Measurements from ENCODE around the gene CNNM2.
"Not testable (repeated sequence)": the region's sequence is repeated elsewhere in the genome, so short reads cannot be mapped to it uniquely, and the experiment has no call there.

Gene CNNM2

DNA sequence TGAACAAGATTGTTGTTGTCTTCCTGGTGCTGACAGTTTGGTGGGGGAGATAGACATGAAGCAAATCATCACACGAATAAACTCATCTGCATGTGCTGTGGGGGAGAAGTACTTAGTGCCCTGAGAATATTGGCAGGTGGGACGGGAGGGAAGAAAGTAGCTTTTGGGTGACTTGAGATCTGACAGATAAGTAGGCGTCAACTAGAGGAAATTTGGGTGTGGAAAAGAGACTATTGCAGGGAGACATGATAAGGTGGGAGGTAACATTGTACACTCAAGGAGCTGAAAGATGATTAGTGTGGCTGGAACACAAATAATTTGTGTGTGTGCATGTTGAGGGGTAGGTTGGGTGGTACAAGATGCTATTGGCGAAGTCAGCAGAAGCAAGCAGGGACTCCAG lies 30.1 kb downstream of the CNNM2 start:
- Histone ChIP-seq H3K9ac (ENCODE audit: low read length) (no peak overlapping the region), H3K4me3 (ENCODE audit: low read depth, low read length) (no peak overlapping the region), H3K36me3 (ENCODE audit: control insufficient read depth, insufficient read depth, low read length) (no peaks in the 10 kb centered on the region), H3K9me3 (ENCODE audit: control insufficient read depth, insufficient read depth, low read depth, low read length) (no peaks in the 10 kb centered on the region), H3K27me3 (ENCODE audit: control insufficient read depth, insufficient read depth, low read length) (no peaks in the 10 kb centered on the region), H3K4me1 (ENCODE audit: control insufficient read depth, insufficient read depth, low read length) (peaks cover 11% of the 10 kb centered on the region), H3K27ac (ENCODE audit: low read depth, low read length) (no peak overlapping the region)

DNA sequence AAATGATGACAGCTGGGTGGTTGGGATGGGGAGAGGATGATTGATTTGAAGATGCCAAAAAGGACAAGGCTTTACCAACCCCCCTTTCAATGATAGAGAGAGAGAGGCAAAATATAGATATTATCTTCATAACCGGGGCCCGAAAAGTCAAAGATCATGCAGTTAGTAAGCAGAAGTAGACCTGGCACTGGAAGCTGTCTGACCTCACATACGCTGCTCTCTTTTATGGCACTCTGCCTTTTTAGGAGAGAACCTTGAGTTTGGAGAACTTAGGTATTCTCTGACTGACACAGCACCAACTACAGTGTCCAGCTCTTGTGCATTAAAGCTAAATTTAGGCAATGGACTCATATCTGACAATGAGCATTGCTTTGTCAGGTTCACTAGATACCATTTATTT lies 30.7 kb downstream of the CNNM2 start:
- Histone ChIP-seq H3K9ac (ENCODE audit: low read length) (no peak overlapping the region), H3K36me3 (ENCODE audit: control insufficient read depth, insufficient read depth, low read length) (no peaks in the 10 kb centered on the region), H3K27me3 (ENCODE audit: control insufficient read depth, insufficient read depth, low read length) (no peaks in the 10 kb centered on the region), H3K27ac (ENCODE audit: low read depth, low read length) (no peak overlapping the region), H3K9me3 (ENCODE audit: control insufficient read depth, insufficient read depth, low read depth, low read length) (no peaks in the 10 kb centered on the region), H3K4me1 (ENCODE audit: control insufficient read depth, insufficient read depth, low read length) (peaks cover 11% of the 10 kb centered on the region), H3K4me3 (ENCODE audit: low read depth, low read length) (no peak overlapping the region)

DNA sequence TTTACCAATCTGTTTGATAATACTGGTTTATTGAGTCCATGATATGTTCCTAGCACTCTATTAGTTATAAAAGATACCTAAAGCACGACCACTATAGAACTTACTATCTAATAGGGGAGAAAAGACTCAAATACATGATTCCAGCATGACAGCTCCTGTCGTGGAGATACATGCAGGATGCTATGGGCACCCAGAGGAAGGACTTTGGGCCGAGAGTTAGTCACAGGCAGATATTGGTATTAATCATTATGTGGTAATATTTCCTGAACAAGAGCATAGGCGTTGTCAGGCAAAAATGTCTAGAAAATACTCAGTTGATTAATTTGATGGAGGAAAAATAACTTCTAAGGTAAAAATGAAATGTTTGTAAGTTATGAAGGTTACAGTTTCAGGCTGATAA lies 31.8 kb downstream of the CNNM2 start:
- H3K36me3 ChIP-seq (ENCODE audit: control insufficient read depth, insufficient read depth, low read length) = no peaks in the 10 kb centered on the region
- H3K27ac ChIP-seq (ENCODE audit: low read depth, low read length) = no peak overlapping the region
- H3K27me3 ChIP-seq (ENCODE audit: control insufficient read depth, insufficient read depth, low read length) = no peaks in the 10 kb centered on the region
- no peaks in the 10 kb centered on the region for H3K9me3 ChIP-seq (ENCODE audit: control insufficient read depth, insufficient read depth, low read depth, low read length)
- no peak overlapping the region for H3K9ac ChIP-seq (ENCODE audit: low read length)
- H3K4me3 ChIP-seq (ENCODE audit: low read depth, low read length) = no peak overlapping the region
- peaks cover 11% of the 10 kb centered on the region for H3K4me1 ChIP-seq (ENCODE audit: control insufficient read depth, insufficient read depth, low read length)

DNA sequence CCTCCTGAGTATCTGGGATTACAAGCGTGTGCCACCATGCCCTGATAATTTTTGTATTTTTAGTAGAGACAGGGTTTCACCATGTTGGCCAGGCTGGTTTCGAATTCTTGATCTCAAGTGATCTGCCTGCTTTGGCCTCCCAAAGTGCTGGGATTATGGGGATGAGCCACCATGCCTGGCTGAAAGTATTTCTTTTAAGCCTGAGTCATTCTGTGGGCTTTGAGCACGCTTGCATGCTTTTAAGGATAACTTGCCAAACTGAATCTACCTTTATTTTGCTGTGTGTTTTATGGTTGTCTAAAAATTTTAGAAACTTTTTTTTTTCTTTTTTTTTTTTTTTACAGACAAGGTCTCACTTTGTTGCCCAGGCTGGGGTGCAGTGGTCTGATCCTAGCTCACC lies 33.2 kb downstream of the CNNM2 start:
- H3K9me3 ChIP-seq (ENCODE audit: control insufficient read depth, insufficient read depth, low read depth, low read length) = no peaks in the 10 kb centered on the region
- H3K4me1 ChIP-seq (ENCODE audit: control insufficient read depth, insufficient read depth, low read length) = no peaks in the 10 kb centered on the region
- H3K9ac ChIP-seq (ENCODE audit: low read length) = no peak overlapping the region
- H3K27ac ChIP-seq (ENCODE audit: low read depth, low read length) = no peak overlapping the region
- H3K4me3 ChIP-seq (ENCODE audit: low read depth, low read length) = no peak overlapping the region
- H3K27me3 ChIP-seq (ENCODE audit: control insufficient read depth, insufficient read depth, low read length) = no peaks in the 10 kb centered on the region
- no peaks in the 10 kb centered on the region for H3K36me3 ChIP-seq (ENCODE audit: control insufficient read depth, insufficient read depth, low read length)

DNA sequence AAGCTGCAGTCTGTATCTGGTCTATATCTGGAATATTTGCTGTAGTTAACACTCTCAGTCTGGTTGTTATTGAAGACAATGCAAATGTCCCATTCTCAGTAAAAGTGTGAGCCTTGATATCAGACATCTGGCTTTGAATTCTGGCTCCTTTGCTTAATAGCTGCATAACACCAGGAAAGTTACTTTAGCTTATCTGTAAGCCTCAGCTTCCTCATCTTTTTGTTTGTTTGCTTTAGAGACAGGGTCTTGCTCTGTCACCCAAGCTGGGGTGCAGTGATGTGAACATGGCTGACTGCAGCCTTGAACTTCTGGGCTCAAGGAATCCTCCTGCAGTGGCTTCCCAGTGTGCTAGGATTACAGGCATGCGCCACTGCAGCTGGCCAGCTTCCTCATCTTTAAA lies 41.3 kb downstream of the CNNM2 start:
- Histone ChIP-seq H3K27me3 (ENCODE audit: control insufficient read depth, insufficient read depth, low read length) (no peaks in the 10 kb centered on the region), H3K4me3 (ENCODE audit: low read depth, low read length) (no peak overlapping the region), H3K36me3 (ENCODE audit: control insufficient read depth, insufficient read depth, low read length) (no peaks in the 10 kb centered on the region), H3K27ac (ENCODE audit: low read depth, low read length) (no peak overlapping the region), H3K9ac (ENCODE audit: low read length) (no peak overlapping the region), H3K9me3 (ENCODE audit: control insufficient read depth, insufficient read depth, low read depth, low read length) (no peaks in the 10 kb centered on the region), H3K4me1 (ENCODE audit: control insufficient read depth, insufficient read depth, low read length) (no peaks in the 10 kb centered on the region)

DNA sequence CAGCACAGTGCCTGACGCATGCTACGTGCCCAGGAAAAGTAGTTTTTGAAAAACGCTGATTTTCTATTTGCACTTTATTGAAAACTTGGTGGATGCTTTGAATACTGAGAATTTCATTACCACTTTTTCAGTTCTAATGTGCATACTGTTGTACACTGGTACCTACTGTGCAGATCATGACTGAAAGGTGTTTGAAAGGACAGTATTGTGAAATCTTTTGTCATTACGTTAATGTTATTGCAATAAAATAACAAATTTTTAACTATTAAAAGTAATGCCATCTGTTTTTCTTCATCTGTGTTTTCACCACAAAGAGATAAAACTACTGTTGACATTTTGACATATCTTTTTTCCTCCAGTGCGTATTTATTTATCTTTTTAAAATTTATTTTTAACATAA lies 42.1 kb downstream of the CNNM2 start:
- H3K9me3 ChIP-seq (ENCODE audit: control insufficient read depth, insufficient read depth, low read depth, low read length) = no peaks in the 10 kb centered on the region
- H3K27me3 ChIP-seq (ENCODE audit: control insufficient read depth, insufficient read depth, low read length) = no peaks in the 10 kb centered on the region

DNA sequence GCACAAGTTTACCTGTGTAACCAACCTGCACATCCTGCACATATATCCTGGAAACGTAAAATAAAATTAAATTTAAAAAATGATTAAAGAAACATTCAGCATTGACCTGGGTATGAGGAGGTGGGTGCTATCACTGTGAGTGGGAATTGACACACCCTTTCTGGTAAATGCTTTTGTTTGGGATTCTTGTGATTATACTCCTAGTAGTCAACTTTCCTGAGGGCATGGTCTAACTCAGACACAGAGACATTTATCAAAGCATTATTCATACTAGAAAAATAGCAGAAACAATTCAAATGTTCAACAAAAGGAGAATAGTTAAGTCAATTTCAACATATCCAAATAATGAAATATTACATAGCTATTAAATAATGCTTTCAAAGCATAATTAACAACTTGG lies 44.2 kb downstream of the CNNM2 start:
- Histone ChIP-seq H3K36me3 (ENCODE audit: control insufficient read depth, insufficient read depth, low read length) (no peaks in the 10 kb centered on the region), H3K27ac (ENCODE audit: low read depth, low read length) (no peak overlapping the region), H3K9me3 (ENCODE audit: control insufficient read depth, insufficient read depth, low read depth, low read length) (no peaks in the 10 kb centered on the region), H3K27me3 (ENCODE audit: control insufficient read depth, insufficient read depth, low read length) (no peaks in the 10 kb centered on the region), H3K4me1 (ENCODE audit: control insufficient read depth, insufficient read depth, low read length) (no peaks in the 10 kb centered on the region), H3K4me3 (ENCODE audit: low read depth, low read length) (no peak overlapping the region), H3K9ac (ENCODE audit: low read length) (no peak overlapping the region)

More for the DNA sequence above, 42.1 kb downstream of the CNNM2 start:
- Histone ChIP-seq H3K27ac (ENCODE audit: low read depth, low read length) (no peak overlapping the region), H3K4me3 (ENCODE audit: low read depth, low read length) (no peak overlapping the region), H3K36me3 (ENCODE audit: control insufficient read depth, insufficient read depth, low read length) (no peaks in the 10 kb centered on the region), H3K9ac (ENCODE audit: low read length) (no peak overlapping the region), H3K4me1 (ENCODE audit: control insufficient read depth, insufficient read depth, low read length) (no peaks in the 10 kb centered on the region)

DNA sequence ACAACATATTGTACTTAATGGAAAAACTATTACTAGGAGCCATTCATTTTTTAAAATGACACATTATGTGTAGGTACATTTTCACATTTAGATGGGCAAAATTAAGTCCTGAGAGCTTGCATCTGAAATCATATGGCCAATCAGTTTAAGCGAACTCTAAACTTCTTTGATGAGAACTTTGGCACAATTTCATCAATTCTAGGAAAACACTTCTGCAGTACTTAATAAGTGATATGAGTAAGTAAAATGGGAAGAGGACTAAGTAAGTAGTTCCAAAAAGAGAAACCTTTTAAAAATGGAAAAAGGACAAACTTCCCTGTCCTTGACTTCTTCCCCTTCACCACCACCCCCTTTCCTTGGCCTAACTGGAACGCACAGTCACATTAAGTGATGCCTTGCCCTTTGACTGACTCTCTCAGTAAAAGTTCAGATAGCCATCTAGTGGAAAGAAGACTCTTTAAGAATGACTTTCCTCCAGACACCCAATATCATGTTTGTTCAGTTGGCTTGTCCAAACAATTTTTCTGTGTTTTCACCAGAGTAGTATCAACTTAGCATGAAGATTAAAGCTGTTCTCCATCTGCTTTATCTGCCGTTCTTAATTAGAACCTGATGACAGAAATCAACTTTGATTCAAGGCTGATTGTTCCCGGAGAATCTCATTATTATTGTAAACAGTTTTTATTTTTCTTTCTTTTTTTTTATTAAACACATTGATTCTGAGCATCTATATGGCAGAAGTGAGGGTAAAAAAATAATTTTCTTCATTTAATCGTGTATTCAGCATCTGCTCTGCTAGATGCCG lies 45.1 kb downstream of the CNNM2 start:
- H3K4me3 ChIP-seq (ENCODE audit: low read depth, low read length) = no peak overlapping the region
- no peaks in the 10 kb centered on the region for H3K4me1 ChIP-seq (ENCODE audit: control insufficient read depth, insufficient read depth, low read length)
- H3K9me3 ChIP-seq (ENCODE audit: control insufficient read depth, insufficient read depth, low read depth, low read length) = no peaks in the 10 kb centered on the region
- H3K36me3 ChIP-seq (ENCODE audit: control insufficient read depth, insufficient read depth, low read length) = no peaks in the 10 kb centered on the region
- no peaks in the 10 kb centered on the region for H3K27me3 ChIP-seq (ENCODE audit: control insufficient read depth, insufficient read depth, low read length)
- no peak overlapping the region for H3K9ac ChIP-seq (ENCODE audit: low read length)
- H3K27ac ChIP-seq (ENCODE audit: low read depth, low read length) = no peak overlapping the region

DNA sequence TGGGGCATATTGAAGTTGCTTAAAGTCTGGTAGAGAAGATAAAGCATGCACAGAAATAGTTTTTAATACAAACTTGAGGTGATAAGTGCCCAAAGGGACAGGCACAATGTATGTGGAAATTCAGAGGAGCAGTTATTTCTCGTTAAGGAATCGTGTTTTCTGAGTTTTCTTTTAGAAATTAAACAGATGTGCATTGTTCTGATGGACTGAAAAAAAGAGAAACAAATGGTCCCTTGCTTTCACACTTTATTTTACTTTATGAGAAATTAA lies 45.6 kb downstream of the CNNM2 start:
- Histone ChIP-seq H3K27ac (ENCODE audit: low read depth, low read length) (no peak overlapping the region), H3K27me3 (ENCODE audit: control insufficient read depth, insufficient read depth, low read length) (no peaks in the 10 kb centered on the region), H3K9me3 (ENCODE audit: control insufficient read depth, insufficient read depth, low read depth, low read length) (no peaks in the 10 kb centered on the region), H3K4me3 (ENCODE audit: low read depth, low read length) (no peak overlapping the region), H3K36me3 (ENCODE audit: control insufficient read depth, insufficient read depth, low read length) (no peaks in the 10 kb centered on the region), H3K4me1 (ENCODE audit: control insufficient read depth, insufficient read depth, low read length) (no peaks in the 10 kb centered on the region), H3K9ac (ENCODE audit: low read length) (no peak overlapping the region)

DNA sequence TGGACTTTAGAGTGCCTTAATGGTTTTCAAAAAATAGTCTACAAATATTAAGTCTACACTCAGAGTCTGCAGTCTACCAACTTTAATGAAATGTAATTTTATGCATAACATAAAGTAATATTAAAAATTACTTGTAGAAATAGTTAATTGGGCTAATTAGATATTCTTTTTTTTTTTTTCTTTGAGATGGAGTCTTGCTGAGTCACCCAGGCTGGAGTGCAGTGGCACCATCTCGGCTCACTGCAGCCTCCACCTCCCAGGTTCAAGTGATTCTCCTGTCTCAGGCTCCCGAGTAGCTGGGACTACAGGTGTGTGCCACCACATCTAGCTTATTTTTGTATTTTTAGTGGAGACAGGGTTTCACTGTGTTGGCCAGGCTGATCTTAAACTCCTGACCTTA lies 46.0 kb downstream of the CNNM2 start:
- not testable (repeated sequence) for H3K4me1 ChIP-seq (ENCODE audit: control insufficient read depth, insufficient read depth, low read length); H3K27ac ChIP-seq (ENCODE audit: low read depth, low read length); H3K9ac ChIP-seq (ENCODE audit: low read length); H3K36me3 ChIP-seq (ENCODE audit: control insufficient read depth, insufficient read depth, low read length); H3K9me3 ChIP-seq (ENCODE audit: control insufficient read depth, insufficient read depth, low read depth, low read length); H3K27me3 ChIP-seq (ENCODE audit: control insufficient read depth, insufficient read depth, low read length); H3K4me3 ChIP-seq (ENCODE audit: low read depth, low read length)

DNA sequence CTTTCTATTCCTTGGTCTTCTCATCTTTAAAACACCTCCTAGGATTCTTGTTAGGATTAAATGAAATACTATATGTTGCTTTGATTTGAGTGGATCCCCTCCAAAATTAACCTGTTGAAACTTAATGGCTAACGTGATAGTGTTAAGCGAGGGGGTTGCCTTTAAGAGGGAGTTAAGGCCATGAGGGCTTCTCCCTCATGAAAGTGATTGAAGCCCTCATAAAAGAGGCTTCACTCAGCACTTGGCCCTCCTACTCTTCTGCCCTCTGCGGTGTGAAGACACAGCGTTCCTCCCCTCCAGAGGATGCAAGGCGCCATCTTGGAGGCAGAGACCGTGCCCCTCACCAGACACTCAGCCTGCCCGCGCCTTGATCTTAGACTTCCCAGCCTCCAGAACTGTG lies 46.6 kb downstream of the CNNM2 start:
- Histone ChIP-seq H3K27me3 (ENCODE audit: control insufficient read depth, insufficient read depth, low read length) (no peaks in the 10 kb centered on the region), H3K4me1 (ENCODE audit: control insufficient read depth, insufficient read depth, low read length) (no peaks in the 10 kb centered on the region), H3K9me3 (ENCODE audit: control insufficient read depth, insufficient read depth, low read depth, low read length) (no peaks in the 10 kb centered on the region), H3K4me3 (ENCODE audit: low read depth, low read length) (no peak overlapping the region), H3K27ac (ENCODE audit: low read depth, low read length) (no peak overlapping the region), H3K9ac (ENCODE audit: low read length) (no peak overlapping the region), H3K36me3 (ENCODE audit: control insufficient read depth, insufficient read depth, low read length) (no peaks in the 10 kb centered on the region)
